ENCODE data around the gene ZCCHC8. TPM values are rescaled to one million over a fixed set of nuclear protein-coding genes. Genes with fewer than 3 reads are reported as not detected.

ZCCHC8 gene
- total RNA-seq, 1 experiment from 2014 or later: 40.4 TPM

- POLR2A ChIA-PET (ENCODE audit: low non-redundant PET): no interaction called here
- intact Hi-C loops (cut with micrococcal nuclease; ENCODE audit: unreplicated experiment): no loop called here
- Histone ChIP-seq H3K27me3 (replicated peaks; ENCODE audit: insufficient read depth, low read depth, low read length, poor library complexity) (no peaks in the 10 kb centered on the region), H3K9me3 (ENCODE audit: low read depth, low read length, poor library complexity, severe bottlenecking) (no peaks in the 10 kb centered on the region), H3K4me3 (ENCODE audit: low read depth, low read length, poor library complexity, severe bottlenecking) (no peak overlapping the region), H3K4me1 (ENCODE audit: insufficient read depth, low read length, poor library complexity, severe bottlenecking) (no peaks in the 10 kb centered on the region), H3K27ac (ENCODE audit: low read depth, low read length, poor library complexity, severe bottlenecking) (no peak overlapping the region), H3K36me3 (ENCODE audit: insufficient read depth, low read length, poor library complexity, severe bottlenecking) (no peaks in the 10 kb centered on the region)
- no peak for TF ChIP-seq EZH2 (IDR thresholded peaks at IDR 0.05; ENCODE audit: borderline replicate concordance, low read depth, low read length, poor library complexity, severe bottlenecking)
- CTCF ChIA-PET: no interaction called here
- DNase-seq (ENCODE audit: low spot score): no peak
- no TSS peak for BruUV-seq (replicated peaks)
Observed at GRCh38 chr12:122459211-122459610, 41.5 kb downstream of the ZCCHC8 start.

- POLR2A ChIA-PET (ENCODE audit: low non-redundant PET): no interaction called here
- Histone ChIP-seq H3K4me3 (ENCODE audit: low read depth, low read length, poor library complexity, severe bottlenecking) (no peak overlapping the region), H3K36me3 (ENCODE audit: insufficient read depth, low read length, poor library complexity, severe bottlenecking) (no peaks in the 10 kb centered on the region), H3K27me3 (replicated peaks; ENCODE audit: insufficient read depth, low read depth, low read length, poor library complexity) (no peaks in the 10 kb centered on the region), H3K9me3 (ENCODE audit: low read depth, low read length, poor library complexity, severe bottlenecking) (no peaks in the 10 kb centered on the region), H3K27ac (ENCODE audit: low read depth, low read length, poor library complexity, severe bottlenecking) (no peak overlapping the region), H3K4me1 (ENCODE audit: insufficient read depth, low read length, poor library complexity, severe bottlenecking) (no peaks in the 10 kb centered on the region)
- TF ChIP-seq EZH2 (IDR thresholded peaks at IDR 0.05; ENCODE audit: borderline replicate concordance, low read depth, low read length, poor library complexity, severe bottlenecking) (no peak), CTCF (conservative IDR thresholded peaks at IDR 0.05; ENCODE audit: low read depth, low read length) (no peak)
- CTCF ChIA-PET: no interaction called here
- DNase-seq (ENCODE audit: low spot score): no peak
- no TSS peak for BruUV-seq (replicated peaks)
- intact Hi-C loops (cut with micrococcal nuclease; ENCODE audit: unreplicated experiment): no loop called here
Observed at GRCh38 chr12:122458105-122459035, 42.4 kb downstream of the ZCCHC8 start.

GRCh38 chr12:122457627-122458026, 43.1 kb downstream of the ZCCHC8 start:
- TF ChIP-seq CTCF (conservative IDR thresholded peaks at IDR 0.05; ENCODE audit: low read depth, low read length): no peak
- Histone ChIP-seq H3K4me1 (ENCODE audit: insufficient read depth, low read length, poor library complexity, severe bottlenecking) (no peaks in the 10 kb centered on the region), H3K27me3 (replicated peaks; ENCODE audit: insufficient read depth, low read depth, low read length, poor library complexity) (no peaks in the 10 kb centered on the region), H3K9me3 (ENCODE audit: low read depth, low read length, poor library complexity, severe bottlenecking) (no peaks in the 10 kb centered on the region), H3K36me3 (ENCODE audit: insufficient read depth, low read length, poor library complexity, severe bottlenecking) (no peaks in the 10 kb centered on the region), H3K4me3 (ENCODE audit: low read depth, low read length, poor library complexity, severe bottlenecking) (no peak overlapping the region), H3K27ac (ENCODE audit: low read depth, low read length, poor library complexity, severe bottlenecking) (no peak overlapping the region)
- no peak for DNase-seq (ENCODE audit: low spot score)
- intact Hi-C loops (cut with micrococcal nuclease; ENCODE audit: unreplicated experiment): no loop called here
- no TSS peak for BruUV-seq (replicated peaks)
- ChIA-PET POLR2A (ENCODE audit: low non-redundant PET) (no interaction called here), CTCF (no interaction called here)

GRCh38 chr12:122454739-122455138, 46.0 kb downstream of the ZCCHC8 start:
- no peak overlapping the region for H3K4me3 ChIP-seq (ENCODE audit: low read depth, low read length, poor library complexity, severe bottlenecking)
- no peaks in the 10 kb centered on the region for H3K9me3 ChIP-seq (ENCODE audit: low read depth, low read length, poor library complexity, severe bottlenecking)
- no peaks in the 10 kb centered on the region for H3K27me3 ChIP-seq (replicated peaks; ENCODE audit: insufficient read depth, low read depth, low read length, poor library complexity)
- intact Hi-C loops (cut with micrococcal nuclease; ENCODE audit: unreplicated experiment): no loop called here
- no TSS peak for BruUV-seq (replicated peaks)
- no peaks in the 10 kb centered on the region for H3K4me1 ChIP-seq (ENCODE audit: insufficient read depth, low read length, poor library complexity, severe bottlenecking)
- no peaks in the 10 kb centered on the region for H3K36me3 ChIP-seq (ENCODE audit: insufficient read depth, low read length, poor library complexity, severe bottlenecking)
- ChIA-PET CTCF (interaction anchor here (0.6 kb wide), 1 partner anchor 33 kb away, joined by 4 read pairs; no protein-coding TSS in a partner anchor), POLR2A (ENCODE audit: low non-redundant PET) (no interaction called here)
- TF ChIP-seq CTCF (conservative IDR thresholded peaks at IDR 0.05; ENCODE audit: low read depth, low read length): no peak
- TF ChIP-seq EZH2 (IDR thresholded peaks at IDR 0.05; ENCODE audit: borderline replicate concordance, low read depth, low read length, poor library complexity, severe bottlenecking): no peak
- no peak for DNase-seq (ENCODE audit: low spot score)
- H3K27ac ChIP-seq (ENCODE audit: low read depth, low read length, poor library complexity, severe bottlenecking): no peak overlapping the region
